ENCODE data around the gene PHLPP2. TPM values are rescaled to one million over a fixed set of nuclear protein-coding genes. Genes with fewer than 3 reads are reported as not detected.

The PHLPP2 gene
- total and polyA plus RNA-seq, 8 donors, result 6.1 to 8.5 (median 7.0) TPM

DNA sequence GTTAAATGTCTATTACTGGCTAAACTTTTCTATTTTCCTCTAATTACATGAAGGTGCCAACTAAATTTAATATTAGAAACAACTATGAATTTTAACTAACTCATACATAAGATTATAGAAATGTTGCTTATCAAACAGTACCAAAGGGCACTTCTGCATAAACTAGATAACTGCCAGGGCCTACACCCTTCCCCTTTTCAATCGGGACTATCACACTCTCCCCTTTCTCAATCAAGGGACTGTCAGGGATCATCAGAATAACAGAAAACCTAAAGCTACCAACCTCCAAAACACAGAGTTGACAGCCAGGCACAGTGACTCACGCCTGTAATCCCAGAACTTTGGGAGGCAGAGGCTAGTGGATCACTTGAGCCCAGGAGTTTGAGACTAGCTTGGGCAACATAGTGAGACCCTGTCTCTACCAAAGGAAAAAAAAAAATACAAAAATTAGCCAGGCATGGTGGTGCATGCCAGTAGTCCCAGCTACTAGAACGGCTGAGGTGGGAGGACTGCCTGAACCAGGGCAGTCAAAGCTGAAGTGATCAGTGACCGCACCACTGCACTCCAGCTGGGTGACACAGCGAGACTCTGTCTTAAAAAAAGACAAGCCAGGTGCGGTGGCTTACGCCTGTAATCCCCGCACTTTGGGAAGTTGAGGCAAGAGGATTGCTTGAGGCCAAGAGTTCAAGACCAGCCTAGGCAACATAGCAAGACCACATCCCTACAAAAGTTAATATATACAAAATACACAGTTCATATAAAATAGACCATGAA lies 3.2 kb upstream of the PHLPP2 start:
- intact Hi-C loops (cut with DNase I), result no loop called here
- Histone ChIP-seq H3K9me3 (no peaks in the 10 kb centered on the region), H3K27me3 (peaks cover 0 to 18% of the 10 kb centered on the region in 2 donors), H3K4me3 (no peak overlapping the region), H3K36me3 (peaks cover 0 to 29% of the 10 kb centered on the region in 2 donors), H3K4me1 (peaks cover 7 to 32% of the 10 kb centered on the region in 2 donors), H3K27ac (peak overlapping the region in 1 of 2 donors; percentile 40)
- no peak for DNase-seq
- TF ChIP-seq, protein P1, sequence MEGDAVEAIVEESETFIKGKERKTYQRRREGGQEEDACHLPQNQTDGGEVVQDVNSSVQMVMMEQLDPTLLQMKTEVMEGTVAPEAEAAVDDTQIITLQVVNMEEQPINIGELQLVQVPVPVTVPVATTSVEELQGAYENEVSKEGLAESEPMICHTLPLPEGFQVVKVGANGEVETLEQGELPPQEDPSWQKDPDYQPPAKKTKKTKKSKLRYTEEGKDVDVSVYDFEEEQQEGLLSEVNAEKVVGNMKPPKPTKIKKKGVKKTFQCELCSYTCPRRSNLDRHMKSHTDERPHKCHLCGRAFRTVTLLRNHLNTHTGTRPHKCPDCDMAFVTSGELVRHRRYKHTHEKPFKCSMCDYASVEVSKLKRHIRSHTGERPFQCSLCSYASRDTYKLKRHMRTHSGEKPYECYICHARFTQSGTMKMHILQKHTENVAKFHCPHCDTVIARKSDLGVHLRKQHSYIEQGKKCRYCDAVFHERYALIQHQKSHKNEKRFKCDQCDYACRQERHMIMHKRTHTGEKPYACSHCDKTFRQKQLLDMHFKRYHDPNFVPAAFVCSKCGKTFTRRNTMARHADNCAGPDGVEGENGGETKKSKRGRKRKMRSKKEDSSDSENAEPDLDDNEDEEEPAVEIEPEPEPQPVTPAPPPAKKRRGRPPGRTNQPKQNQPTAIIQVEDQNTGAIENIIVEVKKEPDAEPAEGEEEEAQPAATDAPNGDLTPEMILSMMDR (IDR thresholded peaks at IDR 0.05), result no peak
- no peak for ATAC-seq

DNA sequence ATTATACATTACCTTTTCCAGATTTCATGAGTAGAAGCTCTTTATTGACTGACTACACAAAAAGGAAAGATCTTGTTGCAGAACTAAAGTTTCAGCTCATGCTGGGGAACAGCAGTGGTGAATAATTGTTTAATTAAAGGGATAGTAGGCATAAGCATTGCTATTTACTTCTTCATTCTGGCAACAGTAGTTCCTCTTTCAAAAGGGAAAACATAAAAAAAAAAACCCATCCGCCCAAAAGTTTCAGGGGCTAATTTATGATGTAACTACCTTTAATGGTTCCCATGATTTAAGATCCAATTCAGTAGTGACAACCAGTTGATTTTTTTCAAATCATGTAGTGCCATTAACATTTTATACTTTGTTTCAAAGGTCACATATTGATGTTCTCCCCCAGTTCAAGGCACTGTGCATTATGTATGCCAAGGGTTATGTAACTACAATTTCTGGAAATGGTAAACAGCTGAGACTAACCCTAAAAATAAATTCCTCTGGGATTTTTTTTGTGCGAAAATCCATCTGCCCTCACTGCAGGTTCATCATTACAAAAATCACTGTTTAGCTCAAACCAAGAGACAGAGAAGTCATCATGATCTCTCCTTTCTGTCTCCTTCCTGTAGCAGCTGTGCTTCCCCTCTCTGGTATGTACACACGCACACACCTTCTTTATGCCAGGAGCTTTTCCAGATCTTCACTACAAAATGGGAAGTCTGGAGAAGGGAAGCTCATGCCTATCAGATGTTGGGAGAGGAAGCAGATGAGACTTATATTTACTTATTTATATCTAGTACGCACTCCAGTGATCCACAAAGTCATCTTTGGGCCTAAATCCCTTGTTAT lies 2.2 kb upstream of the PHLPP2 start:
- TF ChIP-seq, protein P1 (IDR thresholded peaks at IDR 0.05), result no peak
- intact Hi-C loops (cut with DNase I), result no loop called here
- Histone ChIP-seq H3K9me3 (no peaks in the 10 kb centered on the region), H3K4me1 (peaks cover 9 to 39% of the 10 kb centered on the region in 2 donors), H3K36me3 (peaks cover 0 to 19% of the 10 kb centered on the region in 2 donors), H3K27me3 (peaks cover 0 to 27% of the 10 kb centered on the region in 2 donors), H3K27ac (peak overlapping the region in 1 of 2 donors; percentile 20), H3K4me3 (no peak overlapping the region)
- ATAC-seq, result no peak
- DNase-seq, result no peak

DNA sequence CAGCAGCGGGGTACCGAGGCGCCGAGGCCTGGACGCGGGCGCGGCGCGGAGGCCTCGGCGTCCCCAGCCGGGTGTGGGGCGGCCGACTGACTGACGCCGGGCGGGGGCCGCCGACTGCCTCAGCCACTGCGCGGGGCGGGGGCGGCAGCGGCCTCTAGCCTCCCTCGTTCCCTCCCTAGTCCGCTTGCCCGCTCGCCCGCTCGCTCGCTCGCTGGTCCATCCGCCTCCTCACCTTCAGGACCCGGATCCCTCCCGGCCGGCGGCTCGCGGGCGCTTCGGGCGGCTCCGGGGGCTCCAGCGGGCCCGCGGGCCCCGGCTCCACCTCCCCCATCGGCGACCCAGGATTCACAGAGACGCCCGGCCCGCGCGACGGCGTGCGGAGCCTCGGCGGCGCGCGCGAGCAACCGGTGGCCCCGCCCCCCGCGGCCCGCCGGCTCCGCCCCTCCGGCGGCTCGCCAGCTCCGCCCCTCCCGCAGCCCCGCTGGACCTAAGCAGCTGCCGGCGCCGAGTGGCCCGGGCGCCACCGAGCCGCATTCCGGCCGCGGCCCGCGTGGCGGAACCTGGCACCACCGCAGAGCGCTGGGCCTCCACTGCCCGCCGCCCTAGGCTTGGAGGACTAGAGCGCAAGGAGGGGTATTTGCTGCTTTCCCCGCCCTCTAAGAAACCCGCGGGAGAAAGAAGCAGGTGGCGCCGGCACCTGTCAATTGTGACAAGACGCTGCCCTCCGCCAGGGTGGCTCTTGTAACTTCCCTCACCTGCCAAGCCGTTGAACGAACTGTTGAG lies 773 bp downstream of the PHLPP2 start:
- TF ChIP-seq, protein P1 (IDR thresholded peaks at IDR 0.05), result no peak
- peak; percentile 93 for ATAC-seq
- Histone ChIP-seq H3K27ac (peak overlapping the region; percentile 74 to 81), H3K4me3 (peak overlapping the region; percentile 64 to 78), H3K27me3 (peaks cover 0 to 27% of the 10 kb centered on the region in 2 donors), H3K4me1 (peaks cover 9 to 39% of the 10 kb centered on the region in 2 donors), H3K9me3 (no peaks in the 10 kb centered on the region), H3K36me3 (no peaks in the 10 kb centered on the region)
- intact Hi-C loops (cut with DNase I), result no loop called here
- peak; percentile 73 to 95 (median 77) for DNase-seq

DNA sequence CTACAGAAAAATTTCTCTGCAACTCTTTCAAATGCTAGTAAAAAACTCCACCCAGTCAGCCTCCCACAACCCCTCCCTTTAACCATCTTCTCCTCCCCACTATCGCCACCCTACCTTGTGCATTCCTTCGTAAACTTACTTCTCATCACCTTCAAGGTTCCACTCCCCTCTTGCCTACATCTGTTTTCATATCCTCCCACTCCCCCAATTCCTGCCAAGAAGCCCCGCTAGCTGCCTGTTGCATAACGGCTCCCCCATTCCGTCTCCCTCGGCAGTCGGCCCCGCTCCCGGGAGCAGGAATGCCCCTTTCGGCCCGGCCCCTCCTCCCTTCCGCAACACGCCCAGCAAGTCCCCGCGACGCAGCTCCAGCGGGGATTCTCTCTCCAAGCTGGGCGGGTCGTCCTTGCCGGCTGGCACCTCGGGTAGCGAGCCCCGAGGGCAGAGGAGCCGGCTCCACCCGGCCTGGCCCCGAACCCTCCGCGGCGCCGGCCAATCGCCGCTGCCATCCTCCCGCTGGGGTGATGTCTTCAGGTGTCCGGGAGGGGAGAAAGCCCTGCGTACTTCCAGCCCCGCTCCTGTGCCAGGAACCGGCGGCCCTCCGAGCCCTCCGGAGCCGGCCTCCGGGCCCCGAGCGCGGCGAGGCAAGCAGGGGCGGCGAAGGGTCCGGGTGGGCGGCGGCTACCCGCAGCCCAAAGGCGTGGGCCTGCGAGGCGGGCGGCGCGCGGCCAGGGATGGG lies 1.5 kb downstream of the PHLPP2 start:
- TF ChIP-seq, protein P1 (IDR thresholded peaks at IDR 0.05), result no peak
- ATAC-seq (peak; percentile 70), DNase-seq (peak; percentile 58 to 91 (median 77))
- Histone ChIP-seq H3K9me3 (no peaks in the 10 kb centered on the region), H3K27ac (peak overlapping the region; percentile 74 to 81), H3K27me3 (peaks cover 0 to 27% of the 10 kb centered on the region in 2 donors), H3K4me1 (peaks cover 9 to 38% of the 10 kb centered on the region in 2 donors), H3K4me3 (peak overlapping the region; percentile 64 to 78), H3K36me3 (no peaks in the 10 kb centered on the region)
- intact Hi-C loops (cut with DNase I), result no loop called here
